HEK293 (cell line): ENCODE measurements around the gene RELCH.
A peak's percentile ranks its signal among the peaks of the same experiment; 100 is the strongest.

Experiments
- BCL6B ChIP-seq: fragments of 450-650 bp; formaldehyde crosslinking; IDR thresholded peaks from 2 replicates; pipeline ENCODE4 v1.5.1; 2017; ENCODE audit warnings: missing biosample characterization, missing genetic modification characterization
- FEZF1 ChIP-seq: fragments of 450-650 bp; formaldehyde crosslinking; IDR thresholded peaks from 2 replicates; pipeline ENCODE4 v1.5.1; 2016; ENCODE audit warnings: missing biosample characterization, missing genetic modification characterization
- IKZF3 ChIP-seq: fragments of 450-650 bp; IDR thresholded peaks from 2 replicates; pipeline ENCODE4 v1.5.0; 2018; ENCODE audit warnings: missing biosample characterization, mild to moderate bottlenecking, missing genetic modification characterization, moderate library complexity
- PATZ1 ChIP-seq: fragments of 450-650 bp; formaldehyde crosslinking; IDR thresholded peaks from 2 replicates; pipeline ENCODE4 v1.5.1; 2016; ENCODE audit warnings: missing biosample characterization, missing genetic modification characterization
- PBX3 ChIP-seq: sonication (generic); formaldehyde crosslinking; IDR thresholded peaks from 2 replicates; pipeline ENCODE4 v1.8.1; 2022; ENCODE audit warnings: mild to moderate bottlenecking, moderate library complexity, missing genetic modification reagents
- PRDM6 ChIP-seq: fragments of 450-650 bp; formaldehyde crosslinking; IDR thresholded peaks from 2 replicates; pipeline ENCODE4 v1.5.1; 2017; ENCODE audit warnings: missing biosample characterization, missing genetic modification characterization
- SCRT1 ChIP-seq: fragments of 450-650 bp; formaldehyde crosslinking; IDR thresholded peaks from 2 replicates; pipeline ENCODE4 v1.5.1; 2016; ENCODE audit warnings: missing biosample characterization, missing genetic modification characterization, borderline replicate concordance
- SP7 ChIP-seq: fragments of 450-650 bp; formaldehyde crosslinking; IDR thresholded peaks from 2 replicates; pipeline ENCODE4 v1.5.1; 2016; ENCODE audit warnings: missing biosample characterization, missing genetic modification characterization
- ZBTB6 ChIP-seq: fragments of 450-650 bp; formaldehyde crosslinking; IDR thresholded peaks from 2 replicates; pipeline ENCODE4 v1.5.1; 2017; ENCODE audit warnings: missing biosample characterization, missing genetic modification characterization
- ZNF26 ChIP-seq: fragments of 450-650 bp; formaldehyde crosslinking; IDR thresholded peaks from 2 replicates; pipeline ENCODE4 v1.5.1; 2016; ENCODE audit warnings: missing biosample characterization, missing genetic modification characterization
- ZNF274 ChIP-seq, 2 experiments: fragments of 200-500 bp in 1 of 2; fragments of 450-650 bp in 1 of 2; sonication (Bioruptor generic) in 1 of 2; formaldehyde crosslinking in 1 of 2; IDR thresholded peaks; 2 replicates each; pipeline versions ENCODE4 v1.5.1 to v1.6.1; 2014 to 2016; ENCODE audit warnings: borderline replicate concordance in 1 of 2, inconsistent platforms in 1 of 2, low read length in 1 of 2, missing biosample characterization in 1 of 2, missing genetic modification characterization in 1 of 2
- ZNF292 ChIP-seq: fragments of 450-650 bp; formaldehyde crosslinking; IDR thresholded peaks from 2 replicates; pipeline ENCODE4 v1.5.1; 2016; ENCODE audit warnings: low read depth, missing biosample characterization, missing genetic modification characterization, borderline replicate concordance
- ZNF514 ChIP-seq: fragments of 450-650 bp; formaldehyde crosslinking; IDR thresholded peaks from 2 replicates; pipeline ENCODE4 v1.5.1; 2016; ENCODE audit warnings: missing biosample characterization, missing genetic modification characterization
- ZNF544 ChIP-seq: fragments of 450-650 bp; formaldehyde crosslinking; IDR thresholded peaks from 2 replicates; pipeline ENCODE4 v1.5.0; 2017; ENCODE audit warnings: missing biosample characterization, missing genetic modification characterization
- ZNF645 ChIP-seq: fragments of 450-650 bp; formaldehyde crosslinking; IDR thresholded peaks from 2 replicates; pipeline ENCODE4; 2016; ENCODE audit warnings: missing biosample characterization, missing genetic modification characterization
- ZNF777 ChIP-seq: fragments of 450-650 bp; formaldehyde crosslinking; IDR thresholded peaks from 2 replicates; pipeline ENCODE4 v1.5.1; 2017; ENCODE audit warnings: missing biosample characterization, missing genetic modification characterization, borderline replicate concordance

The RELCH gene

GRCh38 chr18:62328586-62329525, 141.8 kb downstream of the RELCH start (continued):
- TF ChIP-seq BCL6B (tag by site-specific recombination) (no peak), ZNF544 (tag by site-specific recombination) (no peak), ZNF514 (tag by site-specific recombination) (no peak), FEZF1 (tag by site-specific recombination) (peak; percentile 94), ZBTB6 (tag by site-specific recombination) (no peak), ZNF645 (tag by site-specific recombination) (no peak), SP7 (tag by site-specific recombination) (peak; percentile 65), PATZ1 (no peak), ZNF777 (tag by site-specific recombination) (no peak), ZNF26 (tag by site-specific recombination) (no peak), SCRT1 (tag by site-specific recombination) (no peak), PBX3 (CRISPR knock-in tag) (no peak), ZNF274 (IDR thresholded peaks at IDR 0.05; ENCODE audit: low read length) (no peak), ZNF274 (tag by site-specific recombination; IDR thresholded peaks at IDR 0.05; ENCODE audit: borderline replicate concordance) (no peak), IKZF3 (tag by site-specific recombination) (peak; percentile 81), ZNF292 (tag by site-specific recombination) (no peak), PRDM6 (peak; percentile 93)
